ENCODE results near the gene NCOR1.

- TF ChIP-seq ZZZ3 (IDR thresholded peaks at IDR 0.05) (no peak), ZEB2 (IDR thresholded peaks at IDR 0.05) (no peak), ARID2 (IDR thresholded peaks at IDR 0.05) (no peak), THAP12 (CRISPR knock-in tag; IDR thresholded peaks at IDR 0.05) (no peak), ARID1B (IDR thresholded peaks at IDR 0.05) (no peak), ZNF197 (CRISPR knock-in tag; IDR thresholded peaks at IDR 0.05; ENCODE audit: low read depth) (no peak), CTBP1 (IDR thresholded peaks at IDR 0.05; ENCODE audit: borderline replicate concordance) (no peak), E2F6 (IDR thresholded peaks at IDR 0.05; ENCODE audit: borderline replicate concordance in 1 of 2, extremely low read depth in 1 of 2, insufficient read depth in 1 of 2, insufficient read length in 1 of 2, low read depth in 1 of 2, low read length in 1 of 2, poor library complexity in 1 of 2, severe bottlenecking in 1 of 2) (no peak), ATF3 (IDR thresholded peaks at IDR 0.05) (no peak), ATF3 (CRISPR knock-in tag; conservative IDR thresholded peaks at IDR 0.05) (no peak), HDGF (IDR thresholded peaks at IDR 0.05) (no peak), MXD1 (CRISPR knock-in tag; IDR thresholded peaks at IDR 0.05; ENCODE audit: borderline replicate concordance, poor library complexity, severe bottlenecking) (no peak), JUND (IDR thresholded peaks at IDR 0.05; ENCODE audit: borderline replicate concordance, low read depth, low read length) (no peak), JUND (tag; IDR thresholded peaks at IDR 0.05; ENCODE audit: borderline replicate concordance, low read depth, low read length) (no peak)
These were observed 212.6 kb downstream of the NCOR1 start for GRCh38 chr17:16002708-16003260.
